Measurements from ENCODE around the gene C2orf74. TPM values are rescaled to one million over a fixed set of nuclear protein-coding genes. Genes with fewer than 3 reads are reported as not detected.
A peak's percentile ranks its signal among the peaks of the same experiment; 100 is the strongest.

The C2orf74 gene
- total RNA-seq, 1 donor from 2014 or later: 13.5 TPM

DNA sequence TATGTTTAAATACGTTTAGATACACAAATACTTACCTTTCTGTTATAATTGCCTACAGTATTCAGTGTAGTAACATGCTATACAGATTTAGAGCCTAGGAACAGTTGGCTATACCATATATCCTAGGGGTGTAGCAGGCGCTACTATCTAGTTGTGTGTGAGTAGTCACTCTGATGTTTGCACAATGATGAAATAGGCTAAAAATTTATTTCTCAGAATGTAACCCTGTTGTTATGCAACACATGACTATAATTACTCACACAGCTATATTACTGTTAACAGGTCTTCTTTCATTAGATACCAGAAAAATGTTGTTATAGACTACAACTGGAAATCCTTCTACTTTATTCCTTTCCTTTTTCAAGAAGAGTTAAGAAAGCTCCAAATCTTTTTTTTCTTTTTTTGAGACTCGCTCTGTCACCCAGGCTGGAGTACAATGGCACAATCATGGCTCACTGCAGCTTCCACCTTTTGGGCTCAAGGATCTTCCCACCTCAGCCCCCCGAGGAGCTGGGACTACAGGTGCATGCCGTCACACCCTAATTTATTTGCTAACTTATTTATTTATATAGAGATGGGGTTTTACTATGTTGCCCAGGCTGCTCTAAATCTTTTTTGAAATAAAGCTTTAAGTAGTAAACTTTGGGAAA lies 48.5 kb downstream of the C2orf74 start:
- peak; percentile 74 for ATAC-seq

DNA sequence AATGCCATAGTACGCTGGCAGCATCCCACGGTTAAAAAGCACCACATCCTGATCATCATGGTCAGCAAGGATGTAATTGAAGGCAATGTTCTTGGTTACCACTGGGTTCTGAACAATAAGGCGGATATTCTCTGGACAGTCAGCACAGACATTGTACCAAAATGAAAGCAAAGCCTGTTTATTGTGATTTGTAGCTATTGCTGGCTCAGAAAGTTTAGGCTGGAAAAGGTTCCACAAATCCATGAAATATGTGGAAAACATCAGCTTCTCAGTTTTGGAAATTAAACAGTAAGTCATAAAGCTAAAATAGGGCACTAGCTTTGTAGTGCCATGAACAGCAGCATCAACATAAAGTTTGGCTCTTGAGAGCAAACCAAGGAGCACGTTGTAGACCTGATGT lies 52.2 kb downstream of the C2orf74 start:
- ATAC-seq: no peak

More for the DNA sequence above, 48.5 kb downstream of the C2orf74 start:
- DNase-seq (ENCODE audit: low spot score): no peak

More for the DNA sequence above, 52.2 kb downstream of the C2orf74 start:
- no peak for DNase-seq (ENCODE audit: low spot score)

Other genes starting within 250 kb of the C2orf74 start
- gene PEX13, start 144.5 kb upstream of the C2orf74 start, total RNA-seq: 22.3 TPM
- 9.8 TPM for gene PUS10, start 143.9 kb upstream of the C2orf74 start, total RNA-seq
- gene SANBR, start 96.3 kb upstream of the C2orf74 start, total RNA-seq: 2.0 TPM

Measured in left lobe of liver (tissue), 2 donors.